Suppressor macrophage (primary cell): ENCODE measurements around the gene LST1.

ENCODE experiments used
- DNase-seq, 4 experiments: peaks; one replicate each; pipeline ENCODE4 v3.0.0-alpha.2; 2020 to 2022

Gene LST1

GRCh38 chr6:31620586-31621319 lies 34.7 kb downstream of the LST1 start, which contains the start of gene PRRC2A:
PRRC2A (plus strand) TSS chr6:31620715; CDS start chr6:31622790, 2,075 bp downstream.
- DNase-seq: peak in 3 of 4 experiments; percentile 64 to 81 (median 75)

- DNase-seq: no peak
These were observed 35.4 kb downstream of the LST1 start for GRCh38 chr6:31621320-31621939.

- DNase-seq: no peak
These were observed 35.9 kb downstream of the LST1 start for GRCh38 chr6:31621991-31622390.

GRCh38 chr6:31622684-31623091 lies 36.6 kb downstream of the LST1 start:
- peak; percentile 26 to 68 (median 56) for DNase-seq

GRCh38 chr6:31624070-31624469 lies 38.0 kb downstream of the LST1 start:
- DNase-seq: no peak

- no peak for DNase-seq
These were observed 40.9 kb downstream of the LST1 start for GRCh38 chr6:31626952-31627351.

GRCh38 chr6:31627690-31628287 lies 41.7 kb downstream of the LST1 start:
- DNase-seq: no peak

- no peak for DNase-seq
These were observed 42.9 kb downstream of the LST1 start for GRCh38 chr6:31629014-31629413.

- DNase-seq: no peak
These were observed 44.3 kb downstream of the LST1 start for GRCh38 chr6:31630177-31630934.

GRCh38 chr6:31631209-31631608 lies 45.1 kb downstream of the LST1 start:
- DNase-seq: no peak

GRCh38 chr6:31631681-31632278 lies 45.7 kb downstream of the LST1 start:
- DNase-seq: no peak

- no peak for DNase-seq
These were observed 46.3 kb downstream of the LST1 start for GRCh38 chr6:31632279-31632946.

GRCh38 chr6:31633447-31633846 lies 47.4 kb downstream of the LST1 start:
- DNase-seq: no peak

GRCh38 chr6:31634131-31634530 lies 48.1 kb downstream of the LST1 start:
- DNase-seq: no peak

GRCh38 chr6:31634969-31635575 lies 49.0 kb downstream of the LST1 start:
- no peak for DNase-seq

- DNase-seq: no peak
These were observed 50.9 kb downstream of the LST1 start for GRCh38 chr6:31636698-31637596.
